Upper lobe of left lung (tissue), 4 donors: ENCODE results near the gene LRG1.

Source experiments
- POLR2A ChIP-seq, 4 donors: fragments of 450-650 bp; IDR thresholded peaks; one replicate each; pipeline ENCODE4 v1.5.1; 2016 to 2017; ENCODE audit warnings: antibody characterized with exemption in 4 of 4, mild to moderate bottlenecking in 2 of 4
- POLR2AphosphoS5 ChIP-seq, 2 donors: sonication (generic); formaldehyde crosslinking; IDR thresholded peaks; one replicate each; pipeline ENCODE4 v1.5.1; 2017; ENCODE audit warnings: antibody characterized with exemption in 2 of 2
- TF ChIP-seq, protein P1 (sequence below), 6 experiments: fragments of 450-650 bp in 4 of 6; fragments of 200-600 bp in 2 of 6; sonication (generic) in 2 of 6; IDR thresholded peaks; one replicate each; pipeline ENCODE4 v1.5.1; 2016 to 2019; ENCODE audit warnings: antibody characterized with exemption in 6 of 6

- TF ChIP-seq POLR2A (IDR thresholded peaks at IDR 0.05) (no peak), POLR2AphosphoS5 (IDR thresholded peaks at IDR 0.05) (no peak)
- TF ChIP-seq, protein P1, sequence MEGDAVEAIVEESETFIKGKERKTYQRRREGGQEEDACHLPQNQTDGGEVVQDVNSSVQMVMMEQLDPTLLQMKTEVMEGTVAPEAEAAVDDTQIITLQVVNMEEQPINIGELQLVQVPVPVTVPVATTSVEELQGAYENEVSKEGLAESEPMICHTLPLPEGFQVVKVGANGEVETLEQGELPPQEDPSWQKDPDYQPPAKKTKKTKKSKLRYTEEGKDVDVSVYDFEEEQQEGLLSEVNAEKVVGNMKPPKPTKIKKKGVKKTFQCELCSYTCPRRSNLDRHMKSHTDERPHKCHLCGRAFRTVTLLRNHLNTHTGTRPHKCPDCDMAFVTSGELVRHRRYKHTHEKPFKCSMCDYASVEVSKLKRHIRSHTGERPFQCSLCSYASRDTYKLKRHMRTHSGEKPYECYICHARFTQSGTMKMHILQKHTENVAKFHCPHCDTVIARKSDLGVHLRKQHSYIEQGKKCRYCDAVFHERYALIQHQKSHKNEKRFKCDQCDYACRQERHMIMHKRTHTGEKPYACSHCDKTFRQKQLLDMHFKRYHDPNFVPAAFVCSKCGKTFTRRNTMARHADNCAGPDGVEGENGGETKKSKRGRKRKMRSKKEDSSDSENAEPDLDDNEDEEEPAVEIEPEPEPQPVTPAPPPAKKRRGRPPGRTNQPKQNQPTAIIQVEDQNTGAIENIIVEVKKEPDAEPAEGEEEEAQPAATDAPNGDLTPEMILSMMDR (IDR thresholded peaks at IDR 0.05): no peak
Measured at GRCh38 chr19:4554717-4555116, 14.9 kb upstream of the LRG1 start.
